Measurements from ENCODE around the gene AP2M1.
"Not testable (repeated sequence)": the region's sequence is repeated elsewhere in the genome, so short reads cannot be mapped to it uniquely, and the experiment has no call there.

AP2M1 gene

DNA sequence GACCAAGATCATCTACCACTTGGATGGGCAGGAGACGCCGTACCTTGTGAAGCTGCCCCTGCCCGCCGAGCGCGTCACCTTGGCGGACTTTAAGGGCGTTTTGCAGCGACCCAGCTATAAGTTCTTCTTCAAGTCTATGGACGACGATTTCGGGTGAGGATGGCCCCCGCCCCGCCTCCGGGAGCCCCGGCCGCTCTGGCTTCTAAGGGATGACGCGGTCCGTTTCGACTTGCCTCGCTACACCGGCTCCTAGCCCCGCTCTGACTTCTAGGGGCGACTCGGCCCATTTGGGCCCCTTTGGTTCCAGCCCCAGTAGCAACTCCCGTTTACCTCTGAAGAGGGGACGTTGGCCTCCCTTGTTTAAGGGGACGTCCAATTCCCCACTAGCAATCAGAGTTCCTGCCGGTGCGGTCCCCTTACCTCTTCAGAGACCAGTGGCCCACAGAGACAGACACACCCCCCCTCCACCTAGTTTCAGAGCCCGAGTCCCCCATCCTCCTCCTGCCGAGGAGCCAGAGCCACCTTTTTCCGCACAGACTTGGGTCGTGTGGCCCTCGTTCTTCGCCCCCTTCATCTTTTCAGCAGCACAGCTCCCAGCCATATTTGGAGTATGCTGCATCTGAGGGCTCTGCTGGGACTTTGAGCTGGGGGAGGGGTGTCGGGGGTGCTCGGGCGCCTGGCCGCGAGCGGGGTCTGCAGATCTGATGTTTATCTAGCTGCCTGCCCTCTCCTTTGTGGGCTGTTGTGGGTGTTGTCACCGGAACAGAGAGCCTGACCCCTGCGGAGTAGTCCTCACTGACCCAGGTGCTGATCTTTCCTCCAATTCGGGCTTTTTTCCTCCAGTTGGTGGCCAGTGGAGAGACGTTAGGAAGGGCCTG, 18.8 kb upstream of the AP2M1 start:
- POLR2A ChIA-PET, result interaction anchor here (0.6 to 0.7 kb wide), 3 partner anchors 16 to 66 kb away, joined by 3 to 4 read pairs (median 4); no protein-coding TSS in a partner anchor
- CTCF ChIA-PET, result interaction anchor here (0.8 to 1.2 kb wide), 6 partner anchors 10 to 271 kb away, joined by 3 read pairs; partner anchors contain the start of genes EEF1AKMT4 and PARL
- peak; percentile 53 for DNase-seq (ENCODE audit: extremely low spot score)

DNA sequence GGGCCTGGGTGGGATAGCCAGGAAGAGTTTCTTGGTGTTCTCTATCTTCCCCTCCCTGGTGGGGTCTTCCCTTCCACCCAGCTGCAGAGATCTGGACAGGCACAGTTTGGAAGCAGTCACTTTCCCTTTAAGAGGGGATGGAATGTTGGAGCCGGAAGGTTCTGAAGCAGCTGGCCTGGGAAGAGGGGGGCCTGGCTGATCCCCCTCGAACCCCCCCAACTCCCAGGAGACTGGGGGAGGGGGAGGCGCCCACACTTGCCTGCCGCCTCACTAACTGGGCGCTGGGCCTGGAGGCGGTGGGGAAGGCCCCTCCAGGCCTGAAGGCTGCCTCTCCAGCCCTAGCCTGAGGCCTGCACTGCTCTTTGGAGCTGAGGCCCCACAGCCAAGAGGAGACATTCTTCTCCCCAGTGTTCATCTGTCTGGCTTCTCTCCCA, 18.1 kb upstream of the AP2M1 start:
- ChIA-PET POLR2A (interaction anchor here (0.7 kb wide), 1 partner anchor 42 kb away, joined by 4 read pairs; no protein-coding TSS in a partner anchor), CTCF (interaction anchor here (1.1 to 1.2 kb wide), 3 partner anchors 11 to 272 kb away, joined by 3 read pairs; partner anchors contain the start of genes EEF1AKMT4 and PARL)
- TF ChIP-seq CTCF (IDR thresholded peaks at IDR 0.05; ENCODE audit: control extremely low read depth, extremely low read depth, low read depth, missing control alignments), result no peak
- DNase-seq (ENCODE audit: extremely low spot score), result peak; percentile 49

More for the DNA sequence above, 18.8 kb upstream of the AP2M1 start:
- no peak for TF ChIP-seq CTCF (IDR thresholded peaks at IDR 0.05; ENCODE audit: control extremely low read depth, extremely low read depth, low read depth, missing control alignments)

DNA sequence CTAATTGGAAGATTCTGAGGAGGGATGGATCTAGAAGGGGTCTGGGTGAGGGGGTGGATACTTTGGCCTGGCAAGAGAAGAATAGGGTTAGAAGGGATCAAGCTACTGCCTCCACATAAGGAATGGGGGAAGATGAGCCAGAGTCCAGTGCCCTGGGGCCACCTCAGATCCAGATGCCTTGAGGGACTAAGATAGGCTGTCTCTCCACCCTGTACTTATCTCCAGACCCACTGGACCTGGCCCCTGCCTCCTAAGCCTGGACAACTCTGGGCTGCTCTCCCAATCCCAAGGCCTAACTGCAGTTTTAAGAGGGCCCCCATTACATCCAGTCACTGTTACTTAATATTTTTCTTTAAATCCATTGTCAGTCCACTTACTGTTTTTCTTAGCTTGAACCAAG, 17.4 kb upstream of the AP2M1 start:
- CTCF ChIA-PET, result interaction anchor here (1.1 to 1.3 kb wide), 5 partner anchors 11 to 273 kb away, joined by 3 to 5 read pairs (median 3); partner anchors contain the start of genes EEF1AKMT4 and PARL
- no peak for DNase-seq (ENCODE audit: extremely low spot score)
- POLR2A ChIA-PET, result no interaction called here
- no peak for TF ChIP-seq CTCF (IDR thresholded peaks at IDR 0.05; ENCODE audit: control extremely low read depth, extremely low read depth, low read depth, missing control alignments)

DNA sequence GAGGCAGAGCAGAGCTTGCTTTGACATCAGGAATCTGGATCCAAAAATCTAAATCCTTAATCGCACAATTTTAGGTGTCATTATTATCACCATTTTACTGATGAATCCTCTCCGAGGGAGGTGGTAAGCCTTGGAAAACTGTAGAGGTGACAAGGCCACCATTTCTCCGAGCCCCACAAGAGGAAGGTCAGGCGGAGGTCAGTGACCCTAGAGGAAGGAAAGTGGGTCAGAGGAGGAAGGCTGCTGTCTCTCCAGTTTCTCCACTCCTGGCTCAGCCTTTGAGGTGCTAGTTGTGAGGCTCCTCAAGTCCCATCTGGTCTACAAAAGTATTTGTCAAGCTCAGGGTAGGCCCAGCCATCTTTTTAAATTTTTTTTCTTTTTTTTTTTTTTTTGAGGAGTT, 16.3 kb upstream of the AP2M1 start:
- CTCF ChIA-PET, result interaction anchor here (1.2 to 1.4 kb wide), 4 partner anchors 10 to 24 kb away, joined by 3 to 6 read pairs (median 4); no protein-coding TSS in a partner anchor
- POLR2A ChIA-PET, result no interaction called here

DNA sequence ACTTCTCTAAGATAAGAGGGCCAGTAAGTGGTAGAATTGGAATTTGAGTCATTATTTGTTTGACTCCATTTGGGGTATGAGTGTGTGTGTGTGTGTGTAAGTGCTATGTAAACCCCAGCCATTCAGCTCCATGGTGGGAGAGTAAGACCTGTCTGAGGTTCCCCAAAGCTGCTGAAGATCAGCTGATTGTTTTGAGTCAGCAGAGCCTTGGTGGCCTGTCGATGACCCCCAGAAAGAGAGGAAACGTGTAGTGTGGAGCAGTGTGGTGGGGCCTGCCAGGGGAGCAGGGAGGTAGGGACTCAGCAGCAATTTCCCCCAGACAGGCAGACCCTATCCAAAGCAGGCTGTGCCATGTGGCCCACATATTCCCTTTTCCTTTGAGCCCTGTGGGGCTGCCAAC, 14.2 kb upstream of the AP2M1 start:
- no peak for TF ChIP-seq CTCF (IDR thresholded peaks at IDR 0.05; ENCODE audit: control extremely low read depth, extremely low read depth, low read depth, missing control alignments)
- CTCF ChIA-PET, result interaction anchor here (0.8 to 2.8 kb wide), 5 partner anchors 9 to 67 kb away, joined by 3 to 11 read pairs (median 4); no protein-coding TSS in a partner anchor
- POLR2A ChIA-PET, result no interaction called here
- DNase-seq (ENCODE audit: extremely low spot score), result peak; percentile 52

More for the DNA sequence above, 16.3 kb upstream of the AP2M1 start:
- DNase-seq (ENCODE audit: extremely low spot score), result no peak
- TF ChIP-seq CTCF (IDR thresholded peaks at IDR 0.05; ENCODE audit: control extremely low read depth, extremely low read depth, low read depth, missing control alignments), result no peak

DNA sequence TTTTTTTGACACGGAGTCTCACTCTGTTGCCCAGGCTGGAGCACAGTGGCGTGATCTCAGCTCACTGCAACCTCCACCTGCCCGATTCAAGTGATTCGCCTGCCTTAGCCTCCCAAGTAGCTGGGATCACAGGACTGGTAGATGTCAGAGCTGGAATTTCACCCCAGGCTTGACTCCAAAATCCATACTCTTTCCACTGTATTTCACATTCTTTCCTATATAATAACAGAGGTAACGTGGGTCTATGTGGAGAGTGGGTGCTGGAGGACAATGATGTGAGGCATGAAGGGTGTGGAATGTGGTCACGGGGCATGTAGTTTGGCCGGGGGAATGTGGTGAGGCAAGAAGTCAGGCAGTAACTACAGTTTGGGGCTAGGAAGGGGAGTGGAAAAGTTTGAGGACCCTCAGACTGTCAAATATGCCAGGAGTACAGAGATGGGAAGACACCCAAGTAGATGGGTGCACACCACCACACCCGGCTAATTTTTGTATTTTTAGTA, 12.0 kb upstream of the AP2M1 start:
- POLR2A ChIA-PET; DNase-seq (ENCODE audit: extremely low spot score): not testable (repeated sequence)
- CTCF ChIA-PET, result interaction anchor here (1.7 kb wide), 1 partner anchor 11 kb away, joined by 8 read pairs; no protein-coding TSS in a partner anchor
